HFF-Myc (cell line): ENCODE data around the gene CTBP1.
A peak's percentile ranks its signal among the peaks of the same experiment; 100 is the strongest.

Experiments
- DNase-seq: peaks from one replicate; pipeline ENCODE4 v3.0.0-alpha.2; 2011; ENCODE audit warnings: low read depth; ENCODE audit errors: extremely low read depth
- H3K4me3 ChIP-seq: replicated peaks from 2 replicates; pipeline ENCODE4 v1.5.1; 2011; ENCODE audit warnings: low read depth, mild to moderate bottlenecking, control low read depth, low read length
- TF ChIP-seq, protein P1 (sequence below): IDR thresholded peaks from 2 replicates; pipeline ENCODE4 v1.5.1; 2012; ENCODE audit warnings: mild to moderate bottlenecking, low read depth, low read length, control low read depth; ENCODE audit errors: missing control alignments

CTBP1 gene

DNA sequence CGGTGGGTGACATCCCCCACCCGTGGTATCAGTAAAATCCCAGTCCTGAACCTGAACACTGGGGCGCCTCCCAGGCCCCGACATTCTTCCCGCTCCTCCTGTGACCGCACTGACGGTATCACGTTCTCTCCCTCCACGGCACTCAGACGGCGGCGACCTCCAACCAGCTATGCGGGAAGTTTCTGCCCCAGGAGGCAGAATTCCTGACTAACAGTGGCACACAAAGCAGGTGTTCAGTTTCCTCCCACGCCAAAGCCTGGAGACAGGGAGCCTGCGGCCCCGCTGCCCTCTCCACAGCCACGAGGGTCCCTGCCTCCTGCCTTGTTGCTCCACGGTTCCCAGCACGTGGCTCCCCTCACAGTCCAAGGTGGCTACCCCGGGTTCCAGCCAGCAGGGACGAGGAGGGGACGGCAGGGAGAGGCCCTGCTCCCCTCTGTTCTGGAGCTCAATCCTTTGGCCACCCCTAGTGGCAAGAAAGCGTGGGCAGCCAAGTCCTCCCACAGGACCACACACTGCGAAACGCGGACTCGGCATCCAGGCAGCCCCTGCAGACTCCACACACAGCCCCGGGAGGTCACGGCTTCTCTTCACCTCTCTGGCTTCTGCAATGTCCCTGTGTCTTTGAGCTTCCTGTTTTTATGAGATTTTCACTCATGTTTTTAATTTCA, 15.2 kb downstream of the CTBP1 start:
- DNase-seq, result no peak
- TF ChIP-seq, protein P1, sequence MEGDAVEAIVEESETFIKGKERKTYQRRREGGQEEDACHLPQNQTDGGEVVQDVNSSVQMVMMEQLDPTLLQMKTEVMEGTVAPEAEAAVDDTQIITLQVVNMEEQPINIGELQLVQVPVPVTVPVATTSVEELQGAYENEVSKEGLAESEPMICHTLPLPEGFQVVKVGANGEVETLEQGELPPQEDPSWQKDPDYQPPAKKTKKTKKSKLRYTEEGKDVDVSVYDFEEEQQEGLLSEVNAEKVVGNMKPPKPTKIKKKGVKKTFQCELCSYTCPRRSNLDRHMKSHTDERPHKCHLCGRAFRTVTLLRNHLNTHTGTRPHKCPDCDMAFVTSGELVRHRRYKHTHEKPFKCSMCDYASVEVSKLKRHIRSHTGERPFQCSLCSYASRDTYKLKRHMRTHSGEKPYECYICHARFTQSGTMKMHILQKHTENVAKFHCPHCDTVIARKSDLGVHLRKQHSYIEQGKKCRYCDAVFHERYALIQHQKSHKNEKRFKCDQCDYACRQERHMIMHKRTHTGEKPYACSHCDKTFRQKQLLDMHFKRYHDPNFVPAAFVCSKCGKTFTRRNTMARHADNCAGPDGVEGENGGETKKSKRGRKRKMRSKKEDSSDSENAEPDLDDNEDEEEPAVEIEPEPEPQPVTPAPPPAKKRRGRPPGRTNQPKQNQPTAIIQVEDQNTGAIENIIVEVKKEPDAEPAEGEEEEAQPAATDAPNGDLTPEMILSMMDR, result peak; percentile 49

DNA sequence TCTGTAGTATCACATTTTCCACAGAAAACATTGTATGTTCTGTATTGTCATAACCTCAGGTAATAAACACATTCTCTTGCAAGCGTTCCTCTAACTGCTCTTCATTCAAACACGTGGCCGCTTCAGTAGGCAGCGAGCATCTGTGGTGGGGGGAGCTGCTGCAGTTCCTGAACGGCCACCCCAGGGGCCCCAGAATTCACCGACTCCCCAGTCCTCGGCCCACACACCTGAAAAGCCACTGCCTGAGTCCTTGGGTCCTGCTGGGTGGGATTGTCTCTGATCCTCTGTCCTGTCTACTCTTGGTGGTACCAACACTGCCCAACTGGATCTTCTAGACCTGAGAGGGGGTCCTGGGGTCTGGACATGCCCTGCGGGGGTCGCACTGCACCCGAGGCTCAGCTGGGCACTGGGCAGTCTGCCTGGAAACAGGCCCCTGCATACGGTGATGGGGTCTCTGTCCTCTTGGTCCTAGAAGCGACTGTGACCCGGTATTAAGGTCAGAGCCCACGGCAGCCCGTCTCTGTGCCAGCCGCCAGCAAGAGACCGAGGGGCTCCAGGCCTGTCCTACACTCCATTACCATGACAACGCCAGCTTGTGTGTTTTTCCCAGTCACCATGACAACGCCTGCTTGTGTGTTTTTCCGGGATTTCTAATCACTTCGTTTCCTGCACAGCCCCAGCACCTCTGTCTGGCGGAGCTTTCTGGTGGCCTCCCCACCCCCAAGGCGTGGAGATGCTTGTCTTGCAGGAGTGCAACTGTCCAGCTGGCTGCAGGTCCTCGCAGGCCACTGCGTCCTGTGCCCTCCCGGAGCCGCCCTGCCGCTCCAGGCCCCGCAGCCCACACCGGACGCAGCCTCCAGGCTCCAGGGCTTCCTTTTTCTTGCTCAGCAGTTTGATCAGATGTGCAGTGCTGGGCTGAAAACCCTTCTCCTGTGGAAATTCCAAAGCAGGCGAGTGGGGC, 16.0 kb downstream of the CTBP1 start:
- DNase-seq, result no peak
- H3K4me3 ChIP-seq, result no peak overlapping the region
- TF ChIP-seq, protein P1, result no peak

More for the DNA sequence above, 15.2 kb downstream of the CTBP1 start:
- no peak overlapping the region for H3K4me3 ChIP-seq

DNA sequence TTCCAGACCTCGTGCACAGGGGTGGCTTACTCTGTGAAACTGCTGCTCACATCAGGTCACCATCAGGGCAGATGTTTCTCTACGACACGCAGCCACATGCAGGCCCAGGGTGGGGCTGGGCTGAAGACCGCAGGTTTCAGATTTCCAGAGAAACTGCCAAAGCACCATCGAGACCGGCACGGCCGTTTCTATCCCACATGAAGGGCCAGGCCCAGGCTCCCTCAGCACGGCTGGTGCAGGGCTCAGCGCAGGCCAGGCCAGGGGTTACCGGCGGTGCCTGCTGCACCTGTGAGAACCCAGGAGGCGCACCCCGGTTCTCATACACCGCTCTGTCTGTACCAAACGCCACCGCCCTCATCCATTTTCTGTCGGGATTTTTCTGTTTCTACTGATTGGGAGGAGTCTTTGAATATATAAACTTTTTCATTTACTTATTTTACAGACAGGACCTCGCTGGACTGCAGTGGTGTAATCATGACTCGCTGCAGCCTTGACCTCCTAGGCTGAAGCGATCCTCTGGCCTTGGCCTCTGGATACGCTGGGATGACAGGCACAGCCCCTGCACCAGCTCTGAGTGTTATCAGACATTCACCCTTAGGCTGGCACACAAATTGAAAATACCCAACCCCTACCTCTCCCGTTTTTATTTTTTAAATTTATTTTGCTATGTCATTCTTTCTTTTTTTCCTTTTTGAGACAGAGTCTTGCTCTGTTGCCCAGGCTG, 17.1 kb downstream of the CTBP1 start:
- TF ChIP-seq, protein P1, result no peak
- no peak overlapping the region for H3K4me3 ChIP-seq
- no peak for DNase-seq

DNA sequence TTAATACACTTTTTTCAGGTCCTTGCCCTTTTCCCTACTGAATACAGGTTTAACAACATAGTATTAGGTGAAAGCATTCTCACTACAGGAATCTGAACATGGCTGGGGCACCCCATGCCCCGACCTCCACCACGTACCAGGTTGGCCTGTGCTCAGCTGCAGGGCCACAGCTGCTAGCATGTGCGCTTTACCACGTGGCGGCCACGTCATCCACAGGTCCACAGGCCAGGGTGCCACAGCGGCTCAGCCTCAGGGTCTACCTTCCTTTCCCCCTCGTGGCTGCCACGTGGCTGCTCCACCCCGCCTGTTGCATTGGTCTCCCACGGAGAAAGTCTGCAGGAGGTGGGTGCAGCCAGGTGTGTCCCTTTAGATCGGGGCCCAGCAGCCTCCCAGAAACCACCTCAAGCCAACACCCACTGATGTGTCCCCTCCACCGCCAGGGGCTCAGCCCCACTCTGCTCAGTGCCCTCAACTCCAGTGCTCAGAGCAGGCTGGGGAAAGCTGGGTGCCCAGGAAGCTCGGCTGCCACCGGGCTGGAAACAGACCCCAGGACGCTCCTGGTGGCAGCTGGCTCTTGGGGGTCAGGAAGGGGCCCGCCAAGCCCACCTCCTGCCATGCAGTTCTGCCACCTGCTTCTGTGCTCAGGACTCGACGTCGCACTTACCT, 17.8 kb downstream of the CTBP1 start:
- DNase-seq, result no peak
- TF ChIP-seq, protein P1, result no peak
- H3K4me3 ChIP-seq, result no peak overlapping the region

DNA sequence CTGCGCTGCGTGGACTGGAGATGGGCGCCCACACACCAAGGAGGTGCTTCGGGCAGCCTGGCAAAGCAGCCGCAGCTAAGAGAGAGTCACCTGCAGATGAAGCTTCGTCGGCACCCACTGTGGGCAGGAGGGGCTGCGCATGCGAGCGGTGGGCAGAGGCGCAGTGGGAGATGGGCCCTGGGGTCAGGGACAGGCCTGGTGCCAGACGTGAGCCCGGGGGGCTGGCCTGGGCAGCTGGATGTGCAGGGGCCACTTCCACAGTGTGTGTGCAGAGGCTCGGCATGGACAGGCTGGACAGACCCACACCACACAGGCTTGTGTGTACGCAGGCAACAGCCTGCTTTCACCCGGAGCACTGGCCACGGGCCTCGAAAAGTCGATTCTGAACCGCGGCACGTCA, 18.6 kb downstream of the CTBP1 start:
- TF ChIP-seq, protein P1, result no peak
- no peak for DNase-seq

More for the DNA sequence above, 18.6 kb downstream of the CTBP1 start:
- H3K4me3 ChIP-seq, result no peak overlapping the region
